Measurements from ENCODE around the gene CAMK2N2.

The CAMK2N2 gene

GRCh38 chr3:184239708-184240107, 21.6 kb downstream of the CAMK2N2 start:
- DNase-seq, result no peak

GRCh38 chr3:184239221-184239620, 22.1 kb downstream of the CAMK2N2 start:
- no peak for DNase-seq

DNA sequence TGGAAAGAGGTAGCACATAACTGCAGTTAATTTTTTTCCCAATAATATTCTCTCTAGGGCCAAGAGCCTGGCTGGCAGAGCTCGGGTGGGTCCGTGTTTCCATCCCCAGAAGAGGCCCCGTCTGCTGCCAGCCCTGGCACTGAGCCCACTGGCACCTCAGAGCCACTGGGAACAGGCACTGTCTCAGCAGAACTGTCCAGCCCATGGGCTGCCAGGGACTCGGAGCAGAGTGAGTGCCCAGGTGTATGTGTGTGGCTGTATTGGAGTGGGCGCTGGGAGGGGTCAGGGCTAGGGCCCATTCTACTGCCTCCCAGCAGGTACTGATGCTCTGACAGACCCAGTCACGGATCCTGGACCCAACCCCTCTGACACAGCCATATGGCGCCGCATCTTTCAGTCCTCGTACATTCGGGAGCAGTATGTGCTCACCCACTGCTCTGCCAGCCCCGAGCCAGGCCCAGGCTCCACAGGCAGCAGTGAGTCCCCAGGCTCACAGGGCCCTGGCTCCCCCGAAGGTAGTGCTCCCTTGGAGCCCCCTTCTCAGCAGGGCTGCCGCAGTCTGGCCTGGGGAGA, 23.0 kb downstream of the CAMK2N2 start:
- no peak for DNase-seq

DNA sequence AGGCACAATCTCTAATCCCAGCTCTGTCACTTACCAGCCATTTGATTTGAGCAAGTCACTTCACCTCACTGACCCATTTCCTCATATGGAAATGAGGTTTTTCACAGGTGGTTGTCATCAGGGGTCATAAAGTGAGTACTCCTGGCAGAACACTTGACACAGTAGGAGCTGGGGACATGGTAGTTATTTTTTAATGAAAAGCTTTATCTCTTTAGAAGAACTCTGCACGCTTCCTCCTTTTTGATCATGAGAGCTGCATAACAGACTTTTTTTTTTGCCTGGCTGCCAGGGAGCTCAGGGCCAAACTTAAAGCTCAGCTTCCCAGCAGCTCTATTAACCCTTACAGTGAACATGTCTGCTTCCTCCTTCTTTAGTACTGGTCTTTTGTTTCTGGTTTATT, 23.5 kb downstream of the CAMK2N2 start:
- DNase-seq, result peak in 1 of 2 experiments; percentile 37

GRCh38 chr3:184237211-184237610, 24.1 kb downstream of the CAMK2N2 start:
- DNase-seq, result no peak

DNA sequence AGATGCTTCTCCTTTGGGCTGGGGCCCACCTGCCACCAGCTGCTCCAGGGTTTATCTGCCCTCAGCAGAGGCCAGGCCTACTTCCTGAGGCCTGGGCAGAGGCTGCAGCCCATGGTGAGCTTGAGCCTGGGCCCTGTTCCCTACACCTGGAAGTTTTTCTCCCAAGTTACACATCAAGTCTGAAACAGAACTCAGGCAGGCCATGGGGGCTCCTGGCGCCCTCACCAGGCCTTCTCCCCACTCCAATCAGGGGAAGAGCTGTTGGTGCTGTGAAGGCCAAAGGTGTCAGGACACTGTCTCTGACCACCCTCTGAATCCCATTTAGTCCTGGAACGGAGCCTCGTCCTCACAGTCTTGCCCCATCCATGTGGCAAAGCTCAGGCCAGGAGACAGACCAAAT, 24.7 kb downstream of the CAMK2N2 start:
- no peak for DNase-seq

- DNase-seq, result no peak
These were observed 25.3 kb downstream of the CAMK2N2 start for GRCh38 chr3:184236033-184236410.

DNA sequence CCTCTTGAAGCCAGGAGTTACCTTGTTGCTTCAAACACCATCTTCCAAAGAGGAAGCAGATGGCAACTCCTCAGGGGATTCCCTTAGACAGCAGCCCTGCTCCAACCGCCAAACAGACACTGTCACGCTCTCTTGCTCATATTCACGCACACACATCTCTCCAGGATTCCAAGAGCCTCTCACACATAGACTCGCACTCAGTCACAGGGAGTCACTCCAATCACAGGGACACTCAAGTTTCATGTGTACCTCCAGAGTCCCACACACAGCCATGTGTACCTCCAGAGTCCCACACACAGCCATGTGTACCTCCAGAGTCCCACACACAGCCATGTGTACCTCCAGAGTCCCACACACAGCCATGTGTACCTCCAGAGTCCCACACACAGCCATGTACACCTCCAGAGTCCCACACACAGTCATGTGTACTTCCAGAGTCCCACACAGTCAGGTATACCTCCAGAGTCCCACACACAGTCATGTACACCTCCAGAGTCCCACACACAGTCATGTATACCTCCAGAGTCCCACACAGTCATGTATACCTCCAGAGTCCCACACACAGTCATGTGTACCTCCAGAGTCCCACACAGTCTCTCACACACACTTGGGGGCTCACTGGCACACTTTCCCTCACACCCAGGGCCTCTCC, 25.8 kb downstream of the CAMK2N2 start:
- DNase-seq, result no peak

GRCh38 chr3:184234671-184235380, 26.5 kb downstream of the CAMK2N2 start:
- no peak for DNase-seq

DNA sequence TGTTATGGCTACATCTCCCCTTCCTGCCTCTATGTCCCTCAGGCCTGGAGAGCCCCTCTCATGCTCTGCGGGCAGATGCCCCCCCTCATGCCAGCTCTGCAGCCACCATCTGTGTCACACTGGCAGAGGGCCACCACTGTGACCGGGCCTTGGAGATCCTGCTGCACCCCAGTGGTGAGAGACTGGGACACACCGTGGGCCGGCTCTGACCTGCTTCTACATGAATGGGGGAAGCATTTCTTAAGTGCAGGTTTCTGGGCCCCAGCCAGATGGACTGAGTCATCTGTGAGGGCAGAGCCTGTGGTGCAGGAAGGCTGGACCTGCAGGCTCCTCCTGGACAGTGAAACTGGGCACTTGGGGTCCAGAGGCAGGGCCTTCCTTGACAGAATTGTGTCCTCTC, 27.1 kb downstream of the CAMK2N2 start:
- DNase-seq, result no peak

DNA sequence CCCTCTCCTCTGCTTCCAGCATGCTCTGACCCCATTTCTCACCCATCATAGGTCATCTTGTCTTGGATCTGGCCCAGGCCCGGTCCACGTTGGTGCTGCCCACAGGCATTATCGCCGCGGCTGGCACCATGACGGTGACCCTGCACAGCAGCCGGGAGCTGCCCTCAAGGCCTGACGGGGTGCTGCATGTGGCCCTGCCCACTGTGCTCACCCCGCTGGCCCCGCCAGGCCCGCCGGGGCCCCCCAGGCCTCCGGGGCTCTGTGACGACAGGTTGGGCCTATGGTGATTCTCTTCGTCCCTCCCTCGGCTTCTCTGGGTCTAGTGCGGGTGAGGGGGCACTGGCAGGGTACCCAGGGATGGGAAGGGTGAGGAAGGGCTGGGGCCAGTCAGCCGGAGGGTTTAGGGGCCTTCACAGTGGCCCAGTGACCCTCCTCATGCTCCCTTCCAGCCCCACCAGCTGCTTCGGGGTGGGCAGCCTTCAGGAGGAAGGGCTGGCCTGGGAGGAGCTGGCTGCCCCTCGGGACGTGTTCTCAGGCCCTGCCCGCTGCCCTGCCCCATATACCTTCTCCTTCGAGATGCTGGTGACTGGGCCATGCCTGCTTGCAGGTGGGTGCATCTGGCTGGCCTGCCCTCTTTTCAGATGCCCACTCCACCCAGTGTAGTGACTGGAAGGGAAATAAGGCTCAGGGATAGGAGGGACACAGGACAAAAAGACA, 28.1 kb downstream of the CAMK2N2 start:
- no peak for DNase-seq

GRCh38 chr3:184231671-184232070, 29.7 kb downstream of the CAMK2N2 start:
- peak in 1 of 2 experiments; percentile 35 for DNase-seq

DNA sequence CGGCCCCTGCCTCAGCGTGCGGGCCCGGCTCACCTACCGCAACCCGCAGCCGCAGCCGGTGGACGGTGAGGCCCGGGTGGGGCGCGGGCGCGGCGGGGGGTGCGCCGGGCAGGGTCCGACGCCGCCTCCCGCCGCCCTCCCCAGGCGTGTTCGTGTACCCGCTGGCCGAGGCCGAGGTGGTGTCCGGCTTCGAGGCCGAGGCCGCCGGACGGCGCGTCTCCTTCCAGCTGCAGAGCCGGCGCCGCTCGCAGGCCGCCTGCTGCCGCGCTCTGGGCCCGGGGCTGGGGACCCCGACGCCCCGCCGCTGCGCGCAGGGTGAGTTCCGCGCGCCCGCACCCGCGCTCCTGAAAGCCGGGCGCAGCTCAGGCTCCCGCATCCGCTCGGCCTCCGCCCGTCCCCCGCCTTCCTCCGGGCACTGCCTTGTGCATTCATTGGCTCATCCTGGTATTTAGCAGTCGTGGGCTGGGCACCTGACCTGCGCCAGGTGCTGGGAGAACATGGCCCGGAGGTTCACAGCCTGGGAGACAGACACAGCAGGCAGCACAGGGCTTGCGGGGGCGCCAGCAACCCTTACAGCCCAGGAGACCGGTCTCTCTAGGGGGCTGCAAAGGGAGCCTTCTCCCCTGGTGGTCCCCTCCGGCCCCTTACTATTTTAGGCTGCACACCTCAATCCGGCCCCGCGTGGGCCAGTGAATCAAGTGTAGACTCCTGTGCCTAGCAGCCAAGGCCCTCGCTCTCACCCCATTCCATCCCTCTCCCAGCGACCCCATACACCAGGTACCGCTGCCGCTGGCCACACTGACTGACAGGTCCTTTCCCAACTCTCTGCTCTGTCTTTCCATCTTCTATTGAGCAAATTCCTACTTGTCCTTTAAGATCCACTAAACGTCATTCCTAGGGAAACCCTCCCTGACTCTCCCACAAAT, 30.5 kb downstream of the CAMK2N2 start:
- DNase-seq, result peak; percentile 85 to 91

GRCh38 chr3:184230081-184230602, 31.2 kb downstream of the CAMK2N2 start:
- peak; percentile 79 to 84 for DNase-seq

GRCh38 chr3:184229394-184230080, 31.8 kb downstream of the CAMK2N2 start, which contains the start of gene VWA5B2:
Gene VWA5B2 (plus strand): TSS chr3:184229585. CDS start chr3:184230529, 944 bp downstream.
- peak; percentile 88 to 93 for DNase-seq

DNA sequence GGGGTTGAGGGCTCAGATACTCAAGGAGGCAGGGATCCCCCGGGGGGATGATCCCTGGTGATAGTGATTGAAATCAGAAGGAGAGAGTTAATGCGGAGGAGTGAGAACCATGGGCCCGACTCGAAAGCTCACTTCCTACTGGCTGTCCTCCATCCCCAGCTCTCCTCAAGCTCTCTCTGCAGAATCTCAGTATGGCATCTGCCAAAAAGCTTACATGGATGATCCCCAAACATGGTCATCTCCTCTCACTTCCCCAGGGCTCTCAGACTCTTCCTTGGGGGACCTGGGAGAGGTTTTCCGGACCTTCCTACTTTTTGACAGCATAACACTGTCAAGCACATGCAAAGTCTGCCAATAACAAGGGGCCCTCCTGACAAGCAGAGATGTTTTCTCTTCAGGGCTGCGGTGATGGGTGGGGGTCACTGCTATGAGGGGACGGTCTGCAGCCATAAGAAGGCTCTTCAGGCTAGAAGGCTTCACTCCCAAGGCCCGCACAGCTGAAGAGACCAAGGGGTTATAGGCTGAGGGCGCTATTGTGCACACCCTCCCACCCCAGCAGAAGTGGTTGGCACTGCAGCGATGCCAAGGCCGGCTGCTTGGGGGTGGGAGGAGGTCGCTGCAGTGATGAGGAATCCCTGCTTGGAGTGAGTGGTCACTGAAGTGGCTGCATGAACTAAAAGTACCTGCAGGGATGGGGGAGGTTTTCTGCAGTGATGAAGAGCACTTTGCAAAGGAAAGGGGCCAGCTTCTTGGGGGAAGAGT, 32.8 kb downstream of the CAMK2N2 start:
- no peak for DNase-seq

DNA sequence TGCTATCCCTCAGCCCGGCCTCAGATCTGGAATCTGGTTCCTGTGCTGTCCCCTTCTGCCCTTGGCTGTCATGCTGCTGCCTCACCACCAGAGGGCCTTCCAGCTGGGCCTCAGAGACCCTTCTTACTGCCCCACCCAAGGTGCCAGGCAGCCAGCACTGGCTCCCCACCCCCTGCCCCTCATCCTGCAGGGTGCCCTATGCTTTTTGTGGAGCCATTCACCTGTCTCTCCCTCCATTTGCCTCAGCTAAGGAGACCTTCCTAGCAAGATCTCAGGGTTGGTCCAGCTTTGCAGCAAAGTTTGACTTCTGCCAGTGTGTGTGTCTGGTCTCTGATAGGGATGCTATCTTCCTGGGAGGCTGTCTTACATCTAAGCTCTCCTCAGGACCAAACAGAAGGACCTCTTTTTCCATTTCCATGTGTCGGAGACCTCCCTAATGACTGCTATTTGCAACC, 33.8 kb downstream of the CAMK2N2 start:
- peak; percentile 44 to 52 for DNase-seq

DNA sequence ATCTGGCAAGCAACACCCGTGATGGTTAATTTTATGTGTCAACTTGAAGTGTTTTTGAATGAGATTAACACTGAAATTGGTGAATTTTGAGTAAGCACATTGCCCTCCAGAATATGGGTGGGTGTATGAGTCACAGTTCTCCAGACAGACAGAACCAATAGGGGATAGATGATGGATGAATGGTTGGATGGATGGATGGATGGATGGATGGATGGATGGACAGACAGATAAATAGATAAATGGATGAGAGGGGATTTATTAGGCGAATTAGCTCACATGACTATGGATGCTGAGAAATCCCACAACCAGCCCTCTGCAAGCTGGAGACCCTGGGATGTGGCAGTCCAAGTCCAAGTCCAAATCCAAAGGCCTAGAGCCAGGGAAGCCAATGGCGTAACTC, 37.4 kb downstream of the CAMK2N2 start:
- DNase-seq, result no peak

GRCh38 chr3:184222521-184222920, 38.8 kb downstream of the CAMK2N2 start:
- DNase-seq, result no peak

- DNase-seq, result peak; percentile 33 to 68
These were observed 42.5 kb downstream of the CAMK2N2 start for GRCh38 chr3:184218814-184219213.

DNA sequence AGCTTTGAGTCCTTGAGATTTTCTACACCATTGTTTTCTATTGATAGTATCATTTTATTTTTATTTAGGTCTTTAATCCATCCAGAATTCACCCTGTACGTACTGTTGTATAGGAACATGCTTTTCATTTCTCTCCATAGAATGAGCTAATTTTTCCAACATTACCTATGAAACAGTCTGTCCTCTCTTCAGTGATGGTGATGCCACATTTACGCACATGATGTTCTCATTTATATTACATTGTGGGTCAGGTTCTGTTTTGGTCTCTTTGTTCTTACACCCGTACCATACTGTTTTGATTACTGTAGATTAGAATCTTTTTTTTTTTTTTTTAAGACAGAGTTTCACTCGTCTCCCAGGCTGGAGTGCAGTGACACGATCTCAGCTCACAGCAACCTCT, 49.6 kb downstream of the CAMK2N2 start:
- DNase-seq, result no peak
